Measurements from ENCODE around the gene PAGE5.

DNA sequence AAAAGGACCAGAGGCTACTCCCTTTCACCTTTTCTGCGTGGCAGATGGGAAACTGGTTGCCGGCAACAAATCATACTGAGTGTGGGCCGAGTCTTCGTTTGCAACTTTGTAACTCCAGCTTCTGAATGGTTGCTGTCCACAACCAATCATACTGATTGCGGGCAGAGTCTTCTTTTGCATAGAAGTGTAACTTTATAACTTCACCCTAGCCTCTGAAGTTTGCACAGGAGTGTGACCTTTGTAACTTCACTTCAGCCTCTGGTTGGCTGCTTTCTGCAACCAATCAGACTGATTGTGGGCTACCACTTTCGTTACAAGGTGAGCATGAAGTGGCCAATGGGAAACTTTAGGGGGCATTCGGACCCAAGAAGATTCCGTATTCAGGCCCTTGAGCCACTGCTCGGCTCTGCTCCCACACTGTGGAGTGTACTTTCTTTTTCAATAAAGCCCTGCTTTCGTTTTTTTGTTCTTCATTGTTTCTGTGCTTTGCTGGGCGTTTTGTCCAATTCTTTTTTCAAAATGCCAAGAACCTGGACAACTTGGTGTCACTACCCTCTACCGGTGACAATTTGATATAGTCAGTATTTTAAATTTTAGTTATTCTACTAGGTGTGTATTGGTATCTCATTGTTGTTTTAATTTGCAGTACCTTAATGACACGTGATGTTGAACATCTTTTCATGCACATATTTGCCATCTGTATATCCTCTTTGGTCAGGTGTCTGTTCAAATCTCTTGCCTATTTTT is 9.0 kb upstream of the PAGE5 start:
- TF ChIP-seq POLR2A (IDR thresholded peaks at IDR 0.05) (no peak), CTCF (IDR thresholded peaks at IDR 0.05) (no peak)

Data from ovary (tissue), 3 donors.